Muscle layer of duodenum (tissue), 2 donors: ENCODE results near the gene ZNF155.
A peak's percentile ranks its signal among the peaks of the same experiment; 100 is the strongest.
"Not testable (repeated sequence)": the region's sequence is repeated elsewhere in the genome, so short reads cannot be mapped to it uniquely, and the experiment has no call there.

Source experiments
- H3K27ac ChIP-seq: one replicate; pipeline ENCODE4 v1.7.0; 2013; ENCODE audit warnings: mild to moderate bottlenecking, low read length
- H3K27me3 ChIP-seq: one replicate; pipeline ENCODE4 v1.7.0; 2013; ENCODE audit warnings: low read depth, mild to moderate bottlenecking, control low read depth, low read length
- H3K36me3 ChIP-seq, 2 donors: one replicate each; pipeline ENCODE4 v1.7.0; 2013; ENCODE audit warnings: low read length in 2 of 2, control low read depth in 1 of 2, mild to moderate bottlenecking in 1 of 2; ENCODE audit not compliant: insufficient read depth in 2 of 2, control insufficient read depth in 1 of 2
- H3K4me1 ChIP-seq, 2 donors: one replicate each; pipeline ENCODE4 v1.7.0; 2013; ENCODE audit warnings: low read length in 2 of 2, mild to moderate bottlenecking in 2 of 2, control low read depth in 1 of 2, moderate library complexity in 1 of 2; ENCODE audit not compliant: insufficient read depth in 2 of 2, control insufficient read depth in 1 of 2
- H3K4me3 ChIP-seq, 2 donors: one replicate each; pipeline ENCODE4 v1.7.0; 2013; ENCODE audit warnings: low read length in 2 of 2, low read depth in 1 of 2, mild to moderate bottlenecking in 1 of 2
- H3K9me3 ChIP-seq, 2 donors: one replicate each; pipeline ENCODE4 v1.7.0; 2013; ENCODE audit warnings: low read length in 2 of 2, control low read depth in 1 of 2, mild to moderate bottlenecking in 1 of 2; ENCODE audit not compliant: control insufficient read depth in 1 of 2
- donor health status: healthy.

ZNF155 gene

GRCh38 chr19:43983912-43984686 is at the start of gene ZNF155:
Gene ZNF155, plus strand, starts transcription at chr19:43984188. Its CDS starts 4,356 bp downstream, at chr19:43988544.
- H3K27ac ChIP-seq, result peak within 1 kb of the TSS; percentile 69
- peak within 1 kb of the TSS; percentile 83 to 85 for H3K4me3 ChIP-seq
- H3K9me3 ChIP-seq, result peaks cover 5 to 27% of the 10 kb centered on the region in 2 donors
- H3K36me3 ChIP-seq, result peaks cover 3 to 11% of the 10 kb centered on the region in 2 donors
- H3K4me1 ChIP-seq, result peaks cover 0 to 10% of the 10 kb centered on the region in 2 donors
- no peaks in the 10 kb centered on the region for H3K27me3 ChIP-seq

GRCh38 chr19:43934985-43935708 is 48.8 kb upstream of the ZNF155 start, which contains the start of gene ZNF45:
Gene ZNF45, minus strand, starts transcription at chr19:43935282. Its CDS starts 13,097 bp downstream, at chr19:43922185.
- Histone ChIP-seq H3K27ac (peak within 1 kb of the TSS; percentile 74), H3K27me3 (no peaks in the 10 kb centered on the region), H3K9me3 (peaks cover 0 to 3% of the 10 kb centered on the region in 2 donors), H3K4me1 (peaks cover 8 to 15% of the 10 kb centered on the region in 2 donors), H3K4me3 (peak within 1 kb of the TSS; percentile 82 to 83), H3K36me3 (peaks cover 21 to 30% of the 10 kb centered on the region in 2 donors)

- H3K36me3 ChIP-seq, result peaks cover 12 to 20% of the 10 kb centered on the region in 2 donors
- H3K27me3 ChIP-seq, result no peaks in the 10 kb centered on the region
- no peak overlapping the region for H3K4me3 ChIP-seq
- no peak overlapping the region for H3K27ac ChIP-seq
- H3K4me1 ChIP-seq, result peaks cover 8 to 15% of the 10 kb centered on the region in 2 donors
- peaks cover 0 to 2% of the 10 kb centered on the region in 2 donors for H3K9me3 ChIP-seq
Observed at GRCh38 chr19:43936188-43936587, 47.8 kb upstream of the ZNF155 start.

- no peaks in the 10 kb centered on the region for H3K27me3 ChIP-seq
- no peak overlapping the region for H3K4me3 ChIP-seq
- H3K4me1 ChIP-seq, result no peaks in the 10 kb centered on the region
- peaks cover 0 to 2% of the 10 kb centered on the region in 2 donors for H3K9me3 ChIP-seq
- H3K27ac ChIP-seq, result no peak overlapping the region
- H3K36me3 ChIP-seq, result no peaks in the 10 kb centered on the region
Observed at GRCh38 chr19:43939557-43940260, 44.3 kb upstream of the ZNF155 start.

- H3K4me3 ChIP-seq, result no peak overlapping the region
- H3K36me3 ChIP-seq, result no peaks in the 10 kb centered on the region
- H3K27ac ChIP-seq, result no peak overlapping the region
- peaks cover 0 to 2% of the 10 kb centered on the region in 2 donors for H3K9me3 ChIP-seq
- H3K4me1 ChIP-seq, result no peaks in the 10 kb centered on the region
- no peaks in the 10 kb centered on the region for H3K27me3 ChIP-seq
Observed at GRCh38 chr19:43940719-43941118, 43.3 kb upstream of the ZNF155 start.

- no peak overlapping the region for H3K27ac ChIP-seq
- H3K9me3 ChIP-seq, result peaks cover 0 to 2% of the 10 kb centered on the region in 2 donors
- no peak overlapping the region for H3K4me3 ChIP-seq
- H3K27me3 ChIP-seq, result no peaks in the 10 kb centered on the region
- no peaks in the 10 kb centered on the region for H3K36me3 ChIP-seq
- H3K4me1 ChIP-seq, result no peaks in the 10 kb centered on the region
Observed at GRCh38 chr19:43941209-43941608, 42.8 kb upstream of the ZNF155 start.

GRCh38 chr19:43947412-43947811 is 36.6 kb upstream of the ZNF155 start:
- H3K4me1 ChIP-seq, H3K27me3 ChIP-seq, H3K27ac ChIP-seq, H3K4me3 ChIP-seq, H3K36me3 ChIP-seq, H3K9me3 ChIP-seq: not testable (repeated sequence)

GRCh38 chr19:43949803-43950202 is 34.2 kb upstream of the ZNF155 start:
- H3K4me3 ChIP-seq, H3K4me1 ChIP-seq, H3K27me3 ChIP-seq, H3K27ac ChIP-seq, H3K36me3 ChIP-seq: not testable (repeated sequence)
- H3K9me3 ChIP-seq, result peaks cover 6 to 12% of the 10 kb centered on the region in 2 donors

GRCh38 chr19:43950834-43951645 is 32.9 kb upstream of the ZNF155 start, which contains the start of gene ZNF221:
Gene ZNF221, plus strand, starts transcription at chr19:43951228. Its CDS starts 11,499 bp downstream, at chr19:43962727.
- peaks cover 0 to 15% of the 10 kb centered on the region in 2 donors for H3K36me3 ChIP-seq
- no peaks in the 10 kb centered on the region for H3K4me1 ChIP-seq
- peaks cover 11 to 24% of the 10 kb centered on the region in 2 donors for H3K9me3 ChIP-seq
- peak within 1 kb of the TSS; percentile 90 to 92 for H3K4me3 ChIP-seq
- H3K27ac ChIP-seq, result peak within 1 kb of the TSS; percentile 76
- no peaks in the 10 kb centered on the region for H3K27me3 ChIP-seq

- Histone ChIP-seq H3K9me3 (peaks cover 22 to 62% of the 10 kb centered on the region in 2 donors), H3K27me3 (no peaks in the 10 kb centered on the region), H3K4me1 (no peaks in the 10 kb centered on the region), H3K36me3 (peaks cover 0 to 47% of the 10 kb centered on the region in 2 donors), H3K4me3 (no peak overlapping the region), H3K27ac (no peak overlapping the region)
Observed at GRCh38 chr19:43956827-43957226, 27.2 kb upstream of the ZNF155 start.
